NCI-H345 treated with DMSO at 0.1 percent for 48 hours (cell line): ENCODE measurements around the gene DLL3.
"Not testable (repeated sequence)": the region's sequence is repeated elsewhere in the genome, so short reads cannot be mapped to it uniquely, and the experiment has no call there.

Experiments
- DNase-seq: peaks from one replicate; lab custom pipeline; 2025; ENCODE audit not compliant: unreplicated experiment; lab: John Stamatoyannopoulos, UW

DLL3 gene

GRCh38 chr19:39498798-39499642 is at the start of gene DLL3:
DLL3 (plus strand) TSS chr19:39498947; CDS start chr19:39498975, 28 bp downstream.
- peak; percentile 90 for DNase-seq

GRCh38 chr19:39449116-39449797 is 49.5 kb upstream of the DLL3 start:
- DNase-seq = no peak

- not testable (repeated sequence) for DNase-seq
Observed at GRCh38 chr19:39451257-39451656, 47.5 kb upstream of the DLL3 start.

- DNase-seq = no peak
Observed at GRCh38 chr19:39463403-39463802, 35.3 kb upstream of the DLL3 start.

- no peak for DNase-seq
Observed at GRCh38 chr19:39465956-39466747, 32.6 kb upstream of the DLL3 start.

- DNase-seq = no peak
Observed at GRCh38 chr19:39467941-39468340, 30.8 kb upstream of the DLL3 start.

- no peak for DNase-seq
Observed at GRCh38 chr19:39469036-39469435, 29.7 kb upstream of the DLL3 start.

GRCh38 chr19:39469567-39469966 is 29.2 kb upstream of the DLL3 start:
- no peak for DNase-seq

GRCh38 chr19:39470724-39471339 is 27.9 kb upstream of the DLL3 start:
- no peak for DNase-seq

- DNase-seq = no peak
Observed at GRCh38 chr19:39471756-39472536, 26.8 kb upstream of the DLL3 start.

GRCh38 chr19:39472746-39473442 is 25.9 kb upstream of the DLL3 start:
- DNase-seq = no peak

GRCh38 chr19:39473443-39473960 is 25.2 kb upstream of the DLL3 start:
- no peak for DNase-seq

GRCh38 chr19:39474139-39474620 is 24.6 kb upstream of the DLL3 start:
- DNase-seq = peak; percentile 58

GRCh38 chr19:39475748-39476147 is 23.0 kb upstream of the DLL3 start:
- DNase-seq = no peak

- DNase-seq = not testable (repeated sequence)
Observed at GRCh38 chr19:39479319-39479801, 19.4 kb upstream of the DLL3 start.

GRCh38 chr19:39479916-39480315 is 18.8 kb upstream of the DLL3 start:
- DNase-seq = no peak

- peak; percentile 99 for DNase-seq
Observed at GRCh38 chr19:39480337-39481228, 18.2 kb upstream of the DLL3 start, which contains the start of gene TIMM50. TIMM50 (plus strand) TSS chr19:39480838; CDS start chr19:39480854, 16 bp downstream.

- no peak for DNase-seq
Observed at GRCh38 chr19:39481229-39481545, 17.6 kb upstream of the DLL3 start.
